Aorta (tissue), 5 donors: ENCODE measurements around the gene CHD9NB. TPM values are rescaled to one million over a fixed set of nuclear protein-coding genes. Genes with fewer than 3 reads are reported as not detected.
"Not testable (repeated sequence)": the region's sequence is repeated elsewhere in the genome, so short reads cannot be mapped to it uniquely, and the experiment has no call there.

Source experiments
- ATAC-seq: fragments of 200-7000 bp; cut with Tn5 transposase; one replicate; pipeline ENCODE4 v1.9.1; 2022; ENCODE audit warnings: moderate library complexity; ENCODE audit not compliant: low FRiP score
- DNase-seq, 2 donors: peaks; one replicate each; pipeline ENCODE4 v3.0.0-alpha.2; 2020
- H3K27ac ChIP-seq, 2 donors: one replicate each; pipeline ENCODE4 v1.5.1; 2013; ENCODE audit warnings: low read length in 2 of 2, mild to moderate bottlenecking in 2 of 2, moderate library complexity in 2 of 2, control low read depth in 1 of 2, inconsistent platforms in 1 of 2, low read depth in 1 of 2
- H3K27me3 ChIP-seq, 2 donors: one replicate each; pipeline ENCODE4 v1.6.1; 2013; ENCODE audit warnings: control low read depth in 1 of 2, low read length in 1 of 2, mild to moderate bottlenecking in 1 of 2, moderate library complexity in 1 of 2; ENCODE audit not compliant: insufficient read depth in 2 of 2, control insufficient read depth in 1 of 2
- H3K36me3 ChIP-seq, 2 donors: one replicate each; pipeline ENCODE4 v1.6.1; 2013; ENCODE audit warnings: control low read depth in 1 of 2, low read length in 1 of 2, mild to moderate bottlenecking in 1 of 2; ENCODE audit not compliant: insufficient read depth in 2 of 2, control insufficient read depth in 1 of 2
- H3K4me1 ChIP-seq, 2 donors: one replicate each; pipeline ENCODE4 v1.6.1; 2013; ENCODE audit warnings: low read length in 2 of 2, control low read depth in 1 of 2, mild to moderate bottlenecking in 1 of 2, moderate library complexity in 1 of 2; ENCODE audit not compliant: insufficient read depth in 2 of 2, control insufficient read depth in 1 of 2
- H3K4me3 ChIP-seq, 2 donors: one replicate each; pipeline ENCODE4 v1.5.1; 2013; ENCODE audit warnings: low read length in 2 of 2, control low read depth in 1 of 2, mild to moderate bottlenecking in 1 of 2
- H3K9me3 ChIP-seq: one replicate; pipeline ENCODE4 v1.6.1; 2013; ENCODE audit warnings: mild to moderate bottlenecking, low read length; ENCODE audit not compliant: control insufficient read depth
- WGBS, 2 donors: extraction: QIAGEN DNeasy Blood & Tissue Kit; methylation state at CpG; one replicate each; pipeline ENCODE4 v1.1.7; 2013; 5-methylcytosine and 5-hydroxymethylcytosine counted together
- intact Hi-C, 2 donors: fragments of 100-400 bp; cut with DNase I; formaldehyde crosslinking; loops; one replicate each; pipeline versions ENCODE4 v1.14.2 to v1.15.0; 2022
- polyA plus RNA-seq, 2 donors: library from polyadenylated mRNA; stranded (reverse); fragments of 200-250 nt; gene quantifications; one replicate each; pipeline ENCODE4 v1.2.3, GENCODE V29; 2013
- total RNA-seq, 2 donors: library from RNA; stranded (reverse); fragmentation: NEBNext Ultra II Directional; extraction: Animal tissue kit (Norgen Biotek cat#: 25700); gene quantifications; one replicate each; pipeline ENCODE4 v1.2.1, GENCODE V29; 2021
- donor health status: healthy with polysubstance abuse.
- donor health status: Bipolar disorder and iron deficiency.
- donor health status: DM: no; HTN: no; CAD: no.
- donor health status: DM: no; HTN: no; CAD: no.
- donor health status: DM: yes; HTN: yes; CAD: no.

Gene CHD9NB
- total and polyA plus RNA-seq, 4 donors, result 0.36 to 2.3 (median 1.0) TPM

DNA sequence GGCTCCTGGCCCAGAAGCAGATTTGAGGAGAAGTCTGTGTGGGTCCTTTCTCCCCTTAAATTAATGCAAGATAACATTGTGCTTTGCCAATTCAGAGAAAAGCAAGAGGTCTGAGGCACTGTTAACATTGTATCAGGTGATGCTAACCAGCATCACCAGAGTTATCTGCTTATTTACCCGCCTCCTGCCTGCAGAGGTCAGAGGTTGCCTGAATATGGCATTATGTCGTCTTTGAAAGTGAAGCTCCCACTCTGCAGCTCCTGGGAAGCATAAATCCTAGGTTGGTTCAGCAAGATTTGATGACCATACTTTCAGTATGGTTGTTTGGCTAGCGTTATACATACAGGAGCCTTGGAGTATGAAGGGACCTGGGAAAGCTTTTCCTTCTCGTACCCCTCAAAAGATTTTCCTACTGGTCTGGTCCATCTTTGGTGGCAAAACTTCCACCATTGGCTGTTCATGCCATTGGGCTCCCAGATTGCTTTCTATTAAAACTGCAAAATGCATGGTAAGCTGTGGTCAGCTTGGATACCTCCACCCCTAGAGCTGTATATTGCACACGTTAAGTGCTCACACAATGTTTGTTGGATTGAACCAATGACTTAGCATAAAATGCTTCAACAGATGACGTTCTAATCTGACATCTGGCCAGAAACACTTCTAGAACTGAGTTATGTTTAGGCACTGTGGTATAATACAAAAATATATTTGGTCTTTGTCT lies 26.2 kb upstream of the CHD9NB start:
- Histone ChIP-seq H3K27ac (no peak overlapping the region), H3K4me1 (peaks cover 3 to 5% of the 10 kb centered on the region in 2 donors), H3K9me3 (no peaks in the 10 kb centered on the region), H3K27me3 (no peaks in the 10 kb centered on the region), H3K36me3 (no peaks in the 10 kb centered on the region), H3K4me3 (no peak overlapping the region)
- DNase-seq, result no peak
- no peak for ATAC-seq
- WGBS, 2 donors, result 72 to 74% methylated on average over 6 of the region's 6 CpGs
- intact Hi-C loops, result no loop called here

DNA sequence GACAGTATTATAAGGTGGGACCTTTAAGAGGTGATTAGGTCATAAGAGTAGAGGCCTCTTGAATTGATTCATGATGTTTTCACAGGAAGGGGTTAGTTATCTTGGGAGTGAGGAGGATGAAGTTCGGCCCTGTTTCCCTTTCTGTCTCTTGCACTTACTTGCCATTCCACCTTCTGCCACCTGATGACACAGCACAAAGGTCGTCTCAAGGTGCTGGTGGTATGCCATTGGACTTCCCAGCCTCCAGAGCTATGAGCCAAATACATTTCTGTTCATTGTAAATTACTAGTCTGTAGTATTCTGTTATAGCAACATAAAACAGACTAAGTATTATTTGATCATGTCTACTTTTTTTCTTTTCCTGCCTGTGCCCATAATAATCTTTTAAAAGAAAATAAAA lies 25.6 kb upstream of the CHD9NB start:
- Histone ChIP-seq H3K4me3 (no peak overlapping the region), H3K27me3 (no peaks in the 10 kb centered on the region), H3K27ac (no peak overlapping the region), H3K36me3 (no peaks in the 10 kb centered on the region), H3K4me1 (peaks cover 3 to 5% of the 10 kb centered on the region in 2 donors), H3K9me3 (no peaks in the 10 kb centered on the region)
- no peak for DNase-seq
- no peak for ATAC-seq
- WGBS, 2 donors, result 77 to 81% methylated on average over 2 of the region's 2 CpGs
- intact Hi-C loops, result no loop called here

DNA sequence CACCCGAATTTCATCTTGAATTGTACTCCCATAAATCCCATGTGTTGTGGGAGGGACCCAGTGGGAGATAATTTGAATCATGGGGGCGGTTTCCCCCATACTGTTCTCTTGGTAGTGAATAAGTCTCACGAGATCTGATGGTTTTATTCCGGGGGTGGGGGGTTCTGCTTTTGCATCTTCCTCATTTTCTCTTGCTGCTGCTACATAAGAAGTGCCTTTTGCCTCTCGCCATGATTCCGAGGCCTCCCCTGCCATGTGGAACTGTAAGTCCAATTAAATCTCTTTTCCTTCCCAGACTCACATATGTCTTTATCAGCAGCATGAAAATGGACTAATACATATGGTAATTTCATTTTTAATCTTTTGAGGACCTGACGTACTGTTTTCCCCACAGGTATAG lies 22.8 kb upstream of the CHD9NB start:
- ATAC-seq, H3K4me3 ChIP-seq, H3K36me3 ChIP-seq, H3K9me3 ChIP-seq, H3K4me1 ChIP-seq, DNase-seq, H3K27ac ChIP-seq, H3K27me3 ChIP-seq, intact Hi-C loops: not testable (repeated sequence)
- 92 to 98% methylated on average over 7 of the region's 7 CpGs for WGBS, 2 donors

DNA sequence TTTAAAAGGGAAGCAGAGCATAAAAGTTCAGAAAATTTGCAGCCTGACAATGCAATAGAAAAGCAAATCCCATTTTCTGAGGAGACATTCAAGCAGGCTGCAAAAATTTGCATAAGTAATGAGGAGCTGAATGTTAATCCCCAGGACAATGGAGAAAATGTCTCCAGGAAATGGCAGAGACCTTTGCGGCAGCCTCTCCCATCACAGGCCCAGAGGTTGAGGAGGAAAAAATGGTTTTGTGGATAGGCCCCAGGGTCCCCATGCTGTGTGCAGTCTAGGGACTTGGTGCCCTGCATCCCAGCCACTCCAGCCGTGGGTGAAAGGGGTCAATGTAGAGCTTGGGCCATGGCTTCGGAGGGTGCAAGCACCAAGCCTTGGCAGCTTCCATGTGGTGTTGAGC lies 21.6 kb upstream of the CHD9NB start:
- H3K4me1 ChIP-seq, ATAC-seq, H3K27me3 ChIP-seq, H3K9me3 ChIP-seq, H3K27ac ChIP-seq, H3K4me3 ChIP-seq, intact Hi-C loops, H3K36me3 ChIP-seq, DNase-seq: not testable (repeated sequence)
- WGBS, 2 donors, result 65 to 100% methylated on average over 3 of the region's 3 CpGs

DNA sequence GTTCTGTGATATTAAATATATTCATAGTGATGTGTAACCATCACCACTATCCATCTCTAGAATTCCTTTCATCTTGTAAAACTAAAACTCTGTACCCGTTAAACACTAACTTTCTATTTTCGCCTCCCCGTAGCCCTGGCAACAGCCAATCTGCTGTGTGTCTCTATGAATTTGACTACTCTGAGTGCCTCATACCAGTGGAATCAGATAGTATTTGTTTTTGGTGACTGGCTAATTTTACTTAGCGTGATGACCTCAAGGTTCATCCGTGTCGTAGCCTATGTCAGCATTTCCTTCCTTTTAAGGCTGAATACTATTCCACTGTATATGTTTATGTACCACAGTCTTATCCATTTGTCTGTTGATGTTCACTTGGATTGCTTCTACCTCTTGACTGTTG lies 20.3 kb upstream of the CHD9NB start:
- peaks cover 0 to 5% of the 10 kb centered on the region in 2 donors for H3K4me1 ChIP-seq
- H3K4me3 ChIP-seq, result no peak overlapping the region
- ATAC-seq (no peak), DNase-seq (no peak)
- WGBS, 2 donors, result 85 to 86% methylated on average over 6 of the region's 6 CpGs
- H3K9me3 ChIP-seq, result no peaks in the 10 kb centered on the region
- intact Hi-C loops, result no loop called here
- H3K27ac ChIP-seq, result no peak overlapping the region
- no peaks in the 10 kb centered on the region for H3K36me3 ChIP-seq
- H3K27me3 ChIP-seq, result no peaks in the 10 kb centered on the region

DNA sequence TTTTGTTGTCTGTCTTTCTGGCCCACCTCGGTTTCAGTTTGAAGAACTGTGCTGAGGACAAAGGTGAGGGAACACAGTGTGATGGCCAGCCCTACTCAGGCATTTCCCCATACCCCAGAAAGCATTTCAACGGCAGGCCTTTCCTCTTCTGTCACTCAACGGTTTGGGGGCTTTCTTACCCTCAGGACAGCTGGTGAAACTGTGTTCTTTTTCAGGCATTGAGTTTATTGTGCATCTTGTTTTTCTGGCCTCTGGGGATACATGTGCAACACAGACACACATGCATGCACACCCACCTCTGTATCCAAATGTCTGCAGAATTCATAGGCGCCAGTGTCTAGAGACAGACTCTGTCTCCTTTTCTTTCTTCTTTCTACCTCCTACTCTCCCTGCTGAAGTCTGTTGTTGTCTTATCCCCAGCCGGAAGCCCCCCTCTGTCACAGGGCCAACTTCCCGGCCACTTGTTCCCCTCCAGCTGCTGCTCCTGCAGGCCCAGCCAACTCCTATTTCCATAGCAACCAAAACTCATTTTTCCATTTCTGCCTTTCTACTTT lies 19.1 kb upstream of the CHD9NB start:
- Histone ChIP-seq H3K4me3 (no peak overlapping the region), H3K36me3 (no peaks in the 10 kb centered on the region), H3K27ac (peak overlapping the region in 1 of 2 donors; percentile 32), H3K27me3 (no peaks in the 10 kb centered on the region), H3K4me1 (peaks cover 0 to 5% of the 10 kb centered on the region in 2 donors), H3K9me3 (no peaks in the 10 kb centered on the region)
- intact Hi-C loops, result no loop called here
- ATAC-seq, result peak; percentile 54
- WGBS, 2 donors, result 9 to 12% methylated on average over 6 of the region's 6 CpGs
- DNase-seq, result peak in 1 of 2 donors; percentile 84

DNA sequence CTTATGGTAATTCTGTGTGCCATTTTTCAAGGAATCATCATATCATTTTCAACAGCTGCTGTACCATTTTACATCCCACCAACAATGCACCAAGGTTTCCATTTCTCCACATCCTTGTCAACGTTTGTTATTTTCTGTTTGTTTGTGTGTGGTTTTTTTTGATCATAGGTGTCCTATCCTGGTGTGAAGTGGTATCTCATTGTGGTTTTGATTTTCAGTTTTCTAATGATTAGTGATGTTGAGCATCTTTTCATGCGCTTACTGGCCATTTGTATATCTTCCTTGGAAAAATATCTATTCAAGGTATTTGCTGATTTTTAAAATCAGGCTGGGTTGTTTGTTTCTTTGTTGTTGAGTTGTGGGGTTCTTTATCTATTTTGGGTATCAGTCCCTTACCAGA lies 17.1 kb upstream of the CHD9NB start:
- no peak for DNase-seq
- Histone ChIP-seq H3K9me3 (no peaks in the 10 kb centered on the region), H3K4me1 (peaks cover 0 to 5% of the 10 kb centered on the region in 2 donors), H3K27ac (no peak overlapping the region), H3K4me3 (no peak overlapping the region), H3K36me3 (no peaks in the 10 kb centered on the region), H3K27me3 (no peaks in the 10 kb centered on the region)
- intact Hi-C loops, result no loop called here
- ATAC-seq, result no peak
- 93 to 96% methylated on average over 2 of the region's 2 CpGs for WGBS, 2 donors

DNA sequence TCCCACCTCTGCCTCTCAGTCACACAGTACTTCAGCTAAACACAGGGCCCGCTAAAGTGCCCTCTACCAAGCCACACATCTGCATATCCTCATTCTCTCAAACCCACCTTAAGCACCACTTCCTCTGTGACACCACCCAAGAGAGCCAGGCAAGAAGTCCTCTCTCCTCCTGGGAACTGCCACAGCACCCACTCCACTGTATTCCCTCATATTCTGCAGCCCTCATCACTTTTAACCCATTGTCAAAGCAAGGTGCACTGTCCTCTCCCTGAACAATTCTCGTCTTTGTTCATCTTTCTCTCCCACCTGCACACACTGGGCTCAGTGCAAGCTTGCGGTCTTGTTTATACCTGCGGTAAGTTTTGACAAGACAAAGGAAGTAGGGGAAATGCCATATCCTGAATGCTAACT lies 15.7 kb upstream of the CHD9NB start:
- Histone ChIP-seq H3K27me3 (no peaks in the 10 kb centered on the region), H3K9me3 (no peaks in the 10 kb centered on the region), H3K36me3 (no peaks in the 10 kb centered on the region), H3K4me1 (peaks cover 0 to 5% of the 10 kb centered on the region in 2 donors), H3K27ac (no peak overlapping the region), H3K4me3 (no peak overlapping the region)
- DNase-seq, result no peak
- no peak for ATAC-seq
- 93 to 95% methylated on average over 4 of the region's 4 CpGs for WGBS, 2 donors
- intact Hi-C loops, result no loop called here

DNA sequence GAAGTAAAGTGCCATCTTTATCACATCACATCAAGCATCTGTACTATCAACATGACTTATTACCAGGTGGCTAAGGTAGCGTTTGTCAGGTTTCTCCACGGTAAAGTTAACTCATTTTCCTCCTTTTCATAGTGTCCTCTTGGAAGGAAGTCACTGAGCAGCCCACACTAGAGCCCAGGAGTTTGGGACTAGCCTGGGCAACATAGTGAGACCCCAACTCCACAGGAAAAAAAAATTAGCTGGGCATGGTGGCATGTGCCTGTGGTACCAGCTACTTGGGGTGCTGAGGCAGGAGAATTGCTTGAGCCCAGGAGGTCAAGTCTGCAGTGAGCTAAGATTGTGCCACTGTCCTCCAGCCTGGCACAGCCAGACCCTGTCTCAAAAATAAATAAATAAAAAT lies 15.0 kb upstream of the CHD9NB start:
- Histone ChIP-seq H3K4me1 (peaks cover 0 to 5% of the 10 kb centered on the region in 2 donors), H3K4me3 (no peak overlapping the region), H3K27me3 (no peaks in the 10 kb centered on the region), H3K9me3 (no peaks in the 10 kb centered on the region), H3K27ac (no peak overlapping the region), H3K36me3 (no peaks in the 10 kb centered on the region)
- DNase-seq (no peak), ATAC-seq (no peak)
- 93 to 94% methylated on average over 2 of the region's 2 CpGs for WGBS, 2 donors
- intact Hi-C loops, result no loop called here
